HCT116 (cell line): ENCODE results near the gene SLC38A3. TPM values are rescaled to one million over a fixed set of nuclear protein-coding genes. Genes with fewer than 3 reads are reported as not detected.

Experiments used
- ATAC-seq: fragments of 200-7000 bp; cut with Tn5 transposase; 2 replicates; pipeline ENCODE4 v1.9.1; 2020; ENCODE audit warnings: mild to moderate bottlenecking, moderate library complexity
- BruUV-seq: library from RNA; stranded (reverse); fragments of 400-500 nt; replicated peaks from 2 replicates; lab custom pipeline; 2021; lab: Mats Ljungman, UMichigan
- CTCF ChIA-PET: fragments of 300-600 bp; sonication (Branson Sonifier 250); formaldehyde crosslinking; loops from one replicate; lab custom pipeline; 2021; ENCODE audit warnings: antibody characterized with exemption; lab: Charles Lee
- POLR2A ChIA-PET: fragments of 300-600, 350-600 bp; sonication (Branson Sonifier 250); formaldehyde crosslinking; loops from one replicate; lab custom pipeline; 2021; ENCODE audit warnings: antibody characterized with exemption; lab: Charles Lee
- RAD21 ChIA-PET, 2 experiments: fragments of 300-600 bp; sonication (Branson Sonifier 250); formaldehyde crosslinking; loops; one replicate each; lab custom pipeline; 2023; ENCODE audit warnings: low total read pairs in 2 of 2; ENCODE audit not compliant: uncharacterized antibody in 2 of 2, unreplicated experiment in 2 of 2, low non-redundant PET in 1 of 2; lab: Charles Lee
- DNase-seq: peaks from one replicate; pipeline ENCODE4 v3.0.0-alpha.2; 2010; ENCODE audit warnings: low read depth, low spot score
- H2AFZ ChIP-seq: fragments of 200-600 bp; shearing (Covaris generic), sonication (generic); 2 replicates; pipeline ENCODE4 v1.6.1; 2017; ENCODE audit warnings: low read depth, mixed run types, mixed read lengths, antibody characterized with exemption, low read length; ENCODE audit not compliant: poor library complexity, severe bottlenecking
- H3K27ac ChIP-seq: 2 replicates; pipeline ENCODE4 v1.5.1; 2012; ENCODE audit warnings: low read depth, low read length
- H3K27me3 ChIP-seq: fragments of 200-600 bp; sonication (generic); 2 replicates; pipeline ENCODE4 v1.6.1; 2016; ENCODE audit warnings: mixed run types, low read length, mixed read lengths; ENCODE audit not compliant: insufficient read depth
- H3K36me3 ChIP-seq, 2 experiments: fragments of 200-500 bp in 1 of 2; fragments of 200-600 bp in 1 of 2; sonication (Bioruptor generic) in 1 of 2; sonication (generic) in 1 of 2; 2 replicates each; pipeline versions ENCODE4 v1.5.1 to v1.6.1; 2014 to 2016; ENCODE audit warnings: low read length in 2 of 2, inconsistent platforms in 1 of 2, mixed read lengths in 1 of 2, mixed run types in 1 of 2; ENCODE audit not compliant: insufficient read depth in 2 of 2, control insufficient read depth in 1 of 2
- H3K4me1 ChIP-seq, 2 experiments: fragments of 200-600 bp in 1 of 2; sonication (generic) in 1 of 2; 2 replicates each; pipeline versions ENCODE4 v1.5.1 to v1.6.1; 2012 to 2017; ENCODE audit warnings: low read length in 2 of 2, inconsistent platforms in 1 of 2, mild to moderate bottlenecking in 1 of 2, mixed read lengths in 1 of 2, mixed run types in 1 of 2, moderate library complexity in 1 of 2; ENCODE audit not compliant: insufficient read depth in 2 of 2, control insufficient read depth in 1 of 2
- H3K4me2 ChIP-seq: fragments of 200-600 bp; sonication (generic); 2 replicates; pipeline ENCODE4 v1.6.1; 2017; ENCODE audit warnings: mixed run types, low read length, mixed read lengths
- H3K4me3 ChIP-seq, 2 experiments: fragments of 200-600 bp in 1 of 2; sonication (generic) in 1 of 2; replicated peaks in 1 of 2; 2 replicates each; pipeline ENCODE4 v1.5.1; 2011 to 2016; ENCODE audit warnings: low read length in 2 of 2, control low read depth in 1 of 2, low read depth in 1 of 2, mild to moderate bottlenecking in 1 of 2, mixed read lengths in 1 of 2, mixed run types in 1 of 2
- H3K79me2 ChIP-seq: fragments of 200-600 bp; sonication (generic); 2 replicates; pipeline ENCODE4 v1.6.1; 2017; ENCODE audit warnings: mild to moderate bottlenecking, mixed run types, low read length, moderate library complexity, mixed read lengths; ENCODE audit not compliant: insufficient read depth
- H3K9ac ChIP-seq: fragments of 200-600 bp; sonication (generic); 2 replicates; pipeline ENCODE4 v1.6.1; 2016; ENCODE audit warnings: low read length, mixed read lengths
- H3K9me2 ChIP-seq: fragments of 200-600 bp; sonication (generic), shearing (Covaris generic); 2 replicates; pipeline ENCODE4 v1.6.1; 2017; ENCODE audit warnings: mixed run types, mild to moderate bottlenecking, moderate library complexity; ENCODE audit not compliant: insufficient read depth
- H3K9me3 ChIP-seq, 2 experiments: fragments of 200-500 bp in 1 of 2; fragments of 200-600 bp in 1 of 2; sonication (Bioruptor generic) in 1 of 2; sonication (generic) in 1 of 2; 2 replicates each; pipeline ENCODE4 v1.6.1; 2014 to 2017; ENCODE audit warnings: low read length in 2 of 2, mixed read lengths in 2 of 2, inconsistent platforms in 1 of 2, low read depth in 1 of 2, mild to moderate bottlenecking in 1 of 2, mixed run types in 1 of 2, moderate library complexity in 1 of 2; ENCODE audit not compliant: control insufficient read depth in 1 of 2, insufficient read depth in 1 of 2
- H4K20me1 ChIP-seq: fragments of 200-600 bp; sonication (generic), shearing (Covaris generic); 2 replicates; pipeline ENCODE4 v1.6.1; 2017; ENCODE audit warnings: mixed run types, mild to moderate bottlenecking, moderate library complexity; ENCODE audit not compliant: insufficient read depth
- ATF3 ChIP-seq: IDR thresholded peaks from 2 replicates; pipeline ENCODE4 v1.6.1; 2012
- CBX3 ChIP-seq: IDR thresholded peaks from 2 replicates; pipeline ENCODE4 v1.6.1; 2012; ENCODE audit warnings: low read depth
- CEBPB ChIP-seq: IDR thresholded peaks from 2 replicates; pipeline ENCODE4 v1.6.1; 2012; ENCODE audit warnings: low read depth
- ELF1 ChIP-seq: IDR thresholded peaks from 2 replicates; pipeline ENCODE4 v1.6.1; 2012; ENCODE audit warnings: low read depth, borderline replicate concordance
- EZH2 ChIP-seq: fragments of 200-600 bp; sonication (generic); IDR thresholded peaks from 2 replicates; pipeline ENCODE4 v1.6.1; 2017; ENCODE audit warnings: antibody characterized with exemption, mixed run types
- EZH2phosphoT487 ChIP-seq: fragments of 200-600 bp; IDR thresholded peaks from 2 replicates; pipeline ENCODE4 v1.6.1; 2018; ENCODE audit warnings: antibody characterized with exemption, borderline replicate concordance
- JUND ChIP-seq: IDR thresholded peaks from 2 replicates; pipeline ENCODE4 v1.6.1; 2012
- POLR2A ChIP-seq: IDR thresholded peaks from 2 replicates; pipeline ENCODE4 v1.7.0; 2011; ENCODE audit warnings: borderline replicate concordance; ENCODE audit not compliant: insufficient read depth, insufficient read length; ENCODE audit errors: extremely low read depth
- POLR2AphosphoS5 ChIP-seq: IDR thresholded peaks from 2 replicates; pipeline ENCODE4 v1.6.1; 2011; ENCODE audit warnings: mild to moderate bottlenecking, low read depth, low read length, moderate library complexity
- RAD21 ChIP-seq: IDR thresholded peaks from 2 replicates; pipeline ENCODE4 v1.6.1; 2012; ENCODE audit warnings: low read depth, mild to moderate bottlenecking
- REST ChIP-seq: IDR thresholded peaks from 2 replicates; pipeline ENCODE4 v1.6.1; 2012; ENCODE audit warnings: low read depth
- SIN3A ChIP-seq: IDR thresholded peaks from 2 replicates; pipeline ENCODE4 v1.6.1; 2012; ENCODE audit warnings: low read depth
- SP1 ChIP-seq: IDR thresholded peaks from 2 replicates; pipeline ENCODE4 v1.6.1; 2012; ENCODE audit warnings: low read depth
- YY1 ChIP-seq: IDR thresholded peaks from 2 replicates; pipeline ENCODE4 v1.6.1; 2011; ENCODE audit warnings: low read length, low read depth, moderate library complexity, mild to moderate bottlenecking; ENCODE audit not compliant: insufficient replicate concordance; ENCODE audit errors: extremely low read depth
- ZBTB33 ChIP-seq: IDR thresholded peaks from 2 replicates; pipeline ENCODE4 v1.6.1; 2011; ENCODE audit warnings: mild to moderate bottlenecking, low read length, moderate library complexity; ENCODE audit not compliant: insufficient replicate concordance; ENCODE audit errors: extremely low read depth
- ZFX ChIP-seq: fragments of 450-650 bp; IDR thresholded peaks from 2 replicates; pipeline ENCODE4 v1.6.1; 2017
- ZNF274 ChIP-seq: fragments of 200-500 bp; sonication (Bioruptor generic); IDR thresholded peaks from 2 replicates; pipeline ENCODE4 v1.6.1; 2014; ENCODE audit warnings: mild to moderate bottlenecking, low read depth, low read length, inconsistent platforms
- intact Hi-C: fragments of 100-400 bp; cut with micrococcal nuclease; formaldehyde crosslinking; loops from 2 replicates; pipeline ENCODE4 v1.10.0; 2022
- total RNA-seq: library from RNA; stranded (reverse); gene quantifications from one replicate; pipeline ENCODE4 v1.2.1, GENCODE V29; 2021; ENCODE audit not compliant: unreplicated experiment

The SLC38A3 gene
- total RNA-seq, 1 experiment from 2014 or later, result 3.1 TPM

GRCh38 chr3:50166620-50167019 is 38.5 kb upstream of the SLC38A3 start:
- no peak for TF ChIP-seq ELF1
- TF ChIP-seq JUND, result no peak
- TF ChIP-seq SP1, result no peak
- no peak for TF ChIP-seq CBX3
- TF ChIP-seq YY1, result no peak
- TF ChIP-seq ZFX, result no peak
- TF ChIP-seq CEBPB, result no peak
- TF ChIP-seq POLR2A, result no peak
- TF ChIP-seq EZH2phosphoT487, result no peak
- TF ChIP-seq ZNF274, result no peak
- TF ChIP-seq POLR2AphosphoS5, result no peak
- no peak for TF ChIP-seq EZH2
- no peak for TF ChIP-seq REST
- no peak for TF ChIP-seq ATF3
- no peak for TF ChIP-seq ZBTB33
- no peak for TF ChIP-seq RAD21
- no peak for TF ChIP-seq SIN3A
- H3K27me3 ChIP-seq, result no peaks in the 10 kb centered on the region
- H3K4me2 ChIP-seq, result no peak overlapping the region
- H3K9me3 ChIP-seq, result no peaks in the 10 kb centered on the region
- ChIA-PET POLR2A (no interaction called here), RAD21 (no interaction called here), CTCF (no interaction called here)
- peaks cover 0 to 31% of the 10 kb centered on the region in 2 experiments; a peak in 2 of 4 replicates for H3K4me1 ChIP-seq
- no peaks in the 10 kb centered on the region for H3K79me2 ChIP-seq
- no peaks in the 10 kb centered on the region for H3K36me3 ChIP-seq
- no peak overlapping the region for H3K9ac ChIP-seq
- ATAC-seq, result no peak
- no peaks in the 10 kb centered on the region for H3K9me2 ChIP-seq
- H3K4me3 ChIP-seq, result no peak overlapping the region
- H3K27ac ChIP-seq, result no peak overlapping the region
- no TSS peak for BruUV-seq
- no peak for DNase-seq
- no peaks in the 10 kb centered on the region for H4K20me1 ChIP-seq
- intact Hi-C loops, result no loop called here
- no peak overlapping the region for H2AFZ ChIP-seq
